ENCODE measurements around the gene ZNF445.
"Not testable (repeated sequence)": the region's sequence is repeated elsewhere in the genome, so short reads cannot be mapped to it uniquely, and the experiment has no call there.

Gene ZNF445

GRCh38 chr3:44474886-44475285, 2.6 kb downstream of the ZNF445 start:
- not testable (repeated sequence) for DNase-seq

GRCh38 chr3:44470430-44470829, 7.0 kb downstream of the ZNF445 start:
- DNase-seq = no peak

- DNase-seq = no peak
Observed at GRCh38 chr3:44469914-44470313, 7.6 kb downstream of the ZNF445 start.

- DNase-seq = no peak
Observed at GRCh38 chr3:44468572-44469520, 8.6 kb downstream of the ZNF445 start.

DNA sequence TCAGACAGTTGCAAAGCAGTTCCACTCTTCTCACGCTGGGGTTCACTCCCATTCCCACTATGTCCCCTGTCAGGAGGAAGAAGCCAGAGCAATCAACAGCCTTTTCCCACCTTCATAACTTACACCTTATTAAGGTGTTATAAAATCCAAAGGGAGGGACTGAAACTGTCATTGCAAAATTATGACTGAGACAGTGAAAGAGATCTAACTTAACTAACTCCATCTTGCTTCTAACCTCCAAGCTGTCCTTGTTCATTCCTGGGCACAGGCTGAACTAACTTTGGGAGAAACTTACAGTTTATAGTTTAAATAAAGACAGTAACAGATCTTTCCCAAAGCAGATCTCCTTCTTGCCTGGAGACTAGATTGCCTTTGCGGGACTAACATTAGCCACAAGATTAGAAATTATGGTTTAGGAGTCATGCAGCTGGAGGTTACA, 9.4 kb downstream of the ZNF445 start:
- not testable (repeated sequence) for DNase-seq

GRCh38 chr3:44467241-44467640, 10.2 kb downstream of the ZNF445 start:
- DNase-seq = no peak

DNA sequence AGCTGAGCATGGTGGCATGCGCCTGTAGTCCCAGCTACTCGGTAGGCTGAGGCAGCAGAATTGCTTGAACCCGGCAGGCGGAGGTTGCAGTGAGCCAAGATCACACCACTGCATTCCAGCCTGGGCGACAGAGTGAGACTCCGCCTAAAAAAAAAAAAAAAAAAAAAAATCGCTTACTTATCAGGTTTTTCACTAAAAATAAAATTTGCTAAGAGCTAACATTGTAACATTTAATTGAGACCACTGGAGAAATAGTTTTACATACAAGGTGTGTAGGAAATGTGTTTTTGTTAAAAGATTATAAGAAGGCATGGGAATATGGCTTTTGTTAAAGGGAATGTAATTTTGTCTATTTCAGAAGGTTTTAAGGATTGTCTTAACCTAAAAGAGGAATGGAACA, 12.6 kb downstream of the ZNF445 start:
- DNase-seq = not testable (repeated sequence)

DNA sequence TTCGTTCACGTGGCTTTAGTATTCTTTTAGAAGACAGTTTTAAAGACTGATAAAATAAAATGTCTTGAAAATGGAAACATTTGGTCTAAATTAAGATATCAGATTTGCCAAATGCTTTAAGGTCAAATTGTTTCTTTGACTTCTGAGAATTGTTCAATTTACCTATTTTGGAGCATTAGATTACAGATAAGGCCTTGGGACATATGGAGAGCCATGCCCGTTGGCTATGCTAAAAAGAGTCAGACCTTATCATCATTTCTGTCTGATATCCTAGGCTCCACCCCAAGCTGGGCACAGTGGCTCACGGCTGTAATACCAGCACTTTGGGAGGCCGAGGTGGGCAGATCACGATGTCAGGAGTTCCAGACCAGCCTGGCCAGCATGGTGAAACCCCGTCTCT, 13.0 kb downstream of the ZNF445 start:
- no peak for DNase-seq

- not testable (repeated sequence) for DNase-seq
Observed at GRCh38 chr3:44460050-44460449, 17.4 kb downstream of the ZNF445 start.

DNA sequence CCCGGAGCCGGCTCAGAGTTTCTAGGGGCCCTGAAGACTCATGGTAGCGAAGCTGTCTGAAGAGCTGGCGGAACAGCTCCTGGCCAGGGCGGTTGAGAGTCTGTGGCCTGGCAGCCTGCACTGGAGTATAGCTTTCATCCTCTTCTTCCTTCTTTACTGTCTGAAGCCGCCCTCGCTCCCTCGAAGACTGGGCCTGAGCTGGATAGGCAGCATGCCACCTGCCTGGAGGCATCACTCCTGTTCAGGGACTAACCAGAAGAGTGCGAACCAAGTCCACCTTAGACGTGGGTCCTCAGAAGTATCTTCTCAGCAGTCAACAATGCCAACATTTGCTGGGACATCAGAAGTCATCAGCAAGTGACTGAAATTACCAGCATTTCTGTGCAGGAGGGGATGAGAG, 22.2 kb downstream of the ZNF445 start:
- DNase-seq = no peak

GRCh38 chr3:44454258-44454657, 23.2 kb downstream of the ZNF445 start:
- DNase-seq = no peak

GRCh38 chr3:44451441-44451840, 26.0 kb downstream of the ZNF445 start:
- DNase-seq = no peak

DNA sequence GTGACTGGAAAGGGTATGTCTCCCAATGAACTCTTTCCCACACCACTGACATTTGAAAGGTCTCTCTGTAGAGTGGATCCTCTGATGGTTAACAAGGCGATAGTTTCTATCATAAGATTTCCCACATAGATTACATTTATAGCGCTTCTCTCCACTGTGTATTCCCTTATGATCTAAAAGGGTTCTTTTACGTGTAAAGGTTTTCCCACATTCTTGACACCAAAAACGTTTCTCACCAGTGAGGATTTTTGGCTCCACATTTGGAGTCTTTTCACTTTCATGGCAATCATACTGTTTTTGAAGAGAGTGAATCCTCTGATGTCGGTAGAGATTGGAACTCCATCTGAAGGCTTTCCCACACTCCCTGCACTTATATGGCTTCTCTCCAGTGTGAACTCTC, 30.5 kb downstream of the ZNF445 start:
- DNase-seq = no peak

DNA sequence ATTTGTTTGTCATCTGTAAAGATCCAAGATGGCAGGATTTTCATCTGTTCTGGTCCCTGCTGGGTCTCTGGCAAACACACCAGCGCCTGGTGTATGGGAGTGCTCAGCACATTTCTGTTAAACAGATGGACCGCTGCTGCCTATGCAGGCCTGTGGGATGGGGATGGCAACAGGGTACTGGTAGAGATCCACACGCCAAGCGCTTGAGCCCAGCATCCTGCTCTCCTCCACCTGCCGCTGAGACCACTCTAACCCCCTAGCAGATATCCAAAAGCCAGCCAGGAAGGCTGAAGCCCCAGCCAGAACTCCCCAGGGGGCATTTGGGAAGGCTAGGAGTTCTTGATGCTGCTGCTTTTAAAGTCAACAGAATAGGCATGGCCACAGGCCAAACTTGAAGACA, 31.7 kb downstream of the ZNF445 start:
- DNase-seq = no peak

- no peak for DNase-seq
Observed at GRCh38 chr3:44444896-44445691, 32.4 kb downstream of the ZNF445 start.

GRCh38 chr3:44444437-44444836, 33.0 kb downstream of the ZNF445 start:
- no peak for DNase-seq

GRCh38 chr3:44442596-44443309, 34.7 kb downstream of the ZNF445 start:
- DNase-seq = no peak

GRCh38 chr3:44439499-44440295, 37.8 kb downstream of the ZNF445 start:
- no peak for DNase-seq

- no peak for DNase-seq
Observed at GRCh38 chr3:44437800-44438199, 39.7 kb downstream of the ZNF445 start.

DNA sequence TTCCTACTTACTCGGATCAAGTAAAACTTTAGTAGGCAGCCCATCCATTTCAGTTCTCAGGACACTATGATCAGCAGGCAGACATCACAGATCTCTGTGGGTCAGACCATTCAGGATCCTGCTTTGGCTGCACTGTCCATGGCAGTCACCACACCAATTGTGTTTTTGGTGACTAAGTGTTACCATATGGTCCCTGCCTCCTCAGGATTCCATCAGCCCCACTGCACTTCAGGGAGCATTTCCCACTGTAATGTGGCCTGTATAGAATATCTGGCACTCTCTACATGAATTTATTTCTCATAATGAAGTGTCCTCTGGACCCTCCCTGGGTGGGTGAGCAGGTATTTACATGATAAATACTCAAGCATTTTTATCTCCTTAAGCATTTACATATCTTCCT, 41.3 kb downstream of the ZNF445 start:
- no peak for DNase-seq

DNA sequence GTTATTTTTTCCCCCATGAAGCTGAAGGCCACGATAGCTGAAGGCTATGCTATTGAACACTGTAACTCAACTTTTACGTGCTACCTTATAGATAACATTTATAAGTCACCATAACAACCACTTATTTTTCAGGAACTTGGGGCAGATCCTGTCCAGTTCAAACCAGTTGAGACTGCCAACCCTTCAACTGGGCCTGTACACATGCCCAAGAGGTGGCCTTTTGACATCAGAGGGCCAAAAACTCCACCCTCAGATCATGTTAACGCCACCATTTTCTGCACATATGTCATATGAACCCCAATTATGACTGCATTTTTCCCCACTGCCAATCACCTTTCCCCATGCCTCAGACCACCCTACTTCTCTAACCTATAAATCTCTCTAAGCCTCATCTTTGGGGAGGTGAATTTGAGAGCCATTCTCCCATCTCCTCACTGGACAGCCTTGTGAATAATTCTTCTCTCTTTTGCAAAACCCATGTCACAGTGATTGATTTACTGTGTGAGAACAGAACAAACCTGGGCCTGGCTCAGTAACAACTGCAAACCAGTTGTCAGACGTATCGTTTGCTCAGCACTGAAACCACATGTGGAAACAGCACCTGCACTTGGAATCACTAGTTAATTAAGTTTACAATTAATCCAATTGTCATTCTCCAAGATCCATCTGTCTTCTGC, 42.5 kb downstream of the ZNF445 start:
- no peak for DNase-seq

DNA sequence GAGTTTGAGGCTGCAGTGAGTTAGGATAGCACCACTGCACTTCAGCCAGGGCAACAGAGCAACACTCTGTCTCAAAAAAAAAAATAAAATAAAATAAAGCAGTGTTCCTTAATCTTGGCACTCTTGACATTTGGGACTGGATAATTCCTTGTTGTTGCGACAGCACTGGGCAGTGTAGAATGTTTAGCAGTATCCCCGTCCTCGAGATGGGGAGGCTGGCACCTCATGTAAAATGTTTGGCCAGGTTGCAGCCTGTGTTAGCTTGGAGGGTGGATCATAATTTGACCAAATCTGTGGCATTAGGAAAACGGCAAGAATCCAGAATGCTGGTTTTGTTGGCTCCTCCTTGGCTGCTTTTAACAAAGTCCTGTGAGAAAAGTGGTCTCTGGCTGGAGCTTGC, 47.0 kb downstream of the ZNF445 start:
- DNase-seq = no peak

Measured in DMS 273 treated with DMSO at 0.1 percent for 48 hours (cell line).